ENCODE measurements around the gene AASS. TPM values are rescaled to one million over a fixed set of nuclear protein-coding genes. Genes with fewer than 3 reads are reported as not detected.
A peak's percentile ranks its signal among the peaks of the same experiment; 100 is the strongest.

AASS gene
- total and polyA plus RNA-seq, 8 donors: 1.8 to 106 (median 12.1) TPM

DNA sequence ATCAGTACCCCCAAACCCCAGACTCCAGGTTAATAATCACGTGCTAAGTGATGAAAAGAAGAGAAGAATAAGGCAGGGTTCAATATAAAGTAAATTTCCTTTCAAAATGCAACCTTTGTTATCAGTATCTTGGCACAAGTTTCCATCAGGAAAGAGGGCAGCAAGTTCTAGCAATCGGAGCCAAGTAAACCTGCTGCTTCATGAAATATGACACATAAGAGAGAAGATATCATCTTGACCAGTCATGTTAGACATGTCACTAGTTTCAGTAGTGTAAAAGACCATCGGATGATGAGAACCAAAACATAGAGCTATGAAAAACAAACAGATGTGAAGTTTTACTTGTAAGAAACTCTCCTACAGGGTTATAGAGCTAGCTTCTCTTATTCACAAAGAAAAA is 44.0 kb downstream of the AASS start:
- intact Hi-C loops (cut with DNase I; ENCODE audit: low total_unique reads): no loop called here
- TF ChIP-seq POLR2AphosphoS5 (IDR thresholded peaks at IDR 0.05) (no peak), POLR2A (IDR thresholded peaks at IDR 0.05) (no peak), CTCF (IDR thresholded peaks at IDR 0.05) (no peak), EP300 (IDR thresholded peaks at IDR 0.05) (no peak)
- no peaks in the 10 kb centered on the region for H3K4me1 ChIP-seq
- no peaks in the 10 kb centered on the region for H3K27me3 ChIP-seq
- H3K4me3 ChIP-seq: no peak overlapping the region
- H3K9me3 ChIP-seq: peaks cover 8 to 27% (median 20%) of the 10 kb centered on the region in 4 donors
- DNase-seq: no peak
- peaks cover 0 to 72% (median 32%) of the 10 kb centered on the region in 4 donors for H3K36me3 ChIP-seq
- 35 to 69% (median 62%) methylated on average over 3 of the region's 3 CpGs for WGBS, 5 donors
- no peak overlapping the region for H3K27ac ChIP-seq

DNA sequence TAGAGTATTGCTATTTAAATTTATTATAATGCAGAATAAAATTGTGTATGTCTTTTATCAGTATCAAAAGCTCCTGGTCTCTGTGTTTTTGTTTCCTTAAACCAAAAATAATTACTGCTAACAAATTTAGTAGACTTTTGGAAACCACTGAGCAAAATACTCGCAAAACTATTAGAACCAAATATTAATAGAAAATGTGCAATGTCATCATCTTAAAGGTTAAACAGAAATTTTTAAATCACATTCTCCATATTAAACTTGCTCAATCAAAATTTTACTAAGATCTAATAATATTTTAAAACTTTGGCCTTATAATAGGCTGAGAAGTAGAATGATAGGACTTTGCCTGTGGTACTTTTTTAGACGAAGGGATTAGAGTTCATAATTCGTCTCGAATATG is 48.4 kb downstream of the AASS start:
- Histone ChIP-seq H3K4me1 (no peaks in the 10 kb centered on the region), H3K9me3 (no peaks in the 10 kb centered on the region), H3K36me3 (peaks cover 0 to 46% (median 22%) of the 10 kb centered on the region in 4 donors), H3K27ac (no peak overlapping the region), H3K4me3 (no peak overlapping the region), H3K27me3 (no peaks in the 10 kb centered on the region)
- WGBS, 5 donors: 68 to 92% (median 83%) methylated on average over 4 of the region's 4 CpGs
- DNase-seq: no peak
- TF ChIP-seq CTCF (IDR thresholded peaks at IDR 0.05): no peak
- no peak for TF ChIP-seq POLR2A (IDR thresholded peaks at IDR 0.05)
- no peak for TF ChIP-seq EP300 (IDR thresholded peaks at IDR 0.05)
- no peak for TF ChIP-seq POLR2AphosphoS5 (IDR thresholded peaks at IDR 0.05)
- intact Hi-C loops (cut with DNase I; ENCODE audit: low total_unique reads): no loop called here

GRCh38 chr7:122094549-122094948 is 49.5 kb downstream of the AASS start:
- H3K4me1 ChIP-seq: no peaks in the 10 kb centered on the region
- H3K4me3 ChIP-seq: no peak overlapping the region
- H3K9me3 ChIP-seq: no peaks in the 10 kb centered on the region
- WGBS, 5 donors: 81 to 100% (median 100%) methylated on average over 1 of the region's 1 CpG
- H3K36me3 ChIP-seq: peaks cover 0 to 46% (median 21%) of the 10 kb centered on the region in 4 donors
- no peak for DNase-seq
- intact Hi-C loops (cut with DNase I; ENCODE audit: low total_unique reads): no loop called here
- TF ChIP-seq POLR2A (IDR thresholded peaks at IDR 0.05): no peak
- TF ChIP-seq POLR2AphosphoS5 (IDR thresholded peaks at IDR 0.05): no peak
- no peak for TF ChIP-seq CTCF (IDR thresholded peaks at IDR 0.05)
- TF ChIP-seq EP300 (IDR thresholded peaks at IDR 0.05): no peak
- no peaks in the 10 kb centered on the region for H3K27me3 ChIP-seq
- no peak overlapping the region for H3K27ac ChIP-seq

GRCh38 chr7:122092964-122093797 is 50.9 kb downstream of the AASS start:
- H3K27me3 ChIP-seq: no peaks in the 10 kb centered on the region
- no peak for TF ChIP-seq POLR2AphosphoS5 (IDR thresholded peaks at IDR 0.05)
- TF ChIP-seq EP300 (IDR thresholded peaks at IDR 0.05): no peak
- TF ChIP-seq POLR2A (IDR thresholded peaks at IDR 0.05): no peak
- TF ChIP-seq CTCF (IDR thresholded peaks at IDR 0.05): peak in 5 of 7 experiments; percentile 47 to 74 (median 62)
- 93 to 95% (median 94%) methylated on average over 6 of the region's 6 CpGs for WGBS, 5 donors
- H3K27ac ChIP-seq: no peak overlapping the region
- no peaks in the 10 kb centered on the region for H3K9me3 ChIP-seq
- no peaks in the 10 kb centered on the region for H3K4me1 ChIP-seq
- H3K4me3 ChIP-seq: no peak overlapping the region
- H3K36me3 ChIP-seq: peaks cover 0 to 56% (median 28%) of the 10 kb centered on the region in 4 donors
- intact Hi-C loops (cut with DNase I; ENCODE audit: low total_unique reads): no loop called here
- peak; percentile 72 to 86 for DNase-seq

All from stomach (tissue), 9 donors.